GM19043 (cell line): ENCODE results near the gene AGAP1.

Experiments
- ATAC-seq: cut with Tn5 transposase; IDR thresholded peaks from one replicate; pipeline ENCODE4 v1.9.1; 2021; ENCODE audit warnings: low read depth; ENCODE audit not compliant: unreplicated experiment

AGAP1 gene

DNA sequence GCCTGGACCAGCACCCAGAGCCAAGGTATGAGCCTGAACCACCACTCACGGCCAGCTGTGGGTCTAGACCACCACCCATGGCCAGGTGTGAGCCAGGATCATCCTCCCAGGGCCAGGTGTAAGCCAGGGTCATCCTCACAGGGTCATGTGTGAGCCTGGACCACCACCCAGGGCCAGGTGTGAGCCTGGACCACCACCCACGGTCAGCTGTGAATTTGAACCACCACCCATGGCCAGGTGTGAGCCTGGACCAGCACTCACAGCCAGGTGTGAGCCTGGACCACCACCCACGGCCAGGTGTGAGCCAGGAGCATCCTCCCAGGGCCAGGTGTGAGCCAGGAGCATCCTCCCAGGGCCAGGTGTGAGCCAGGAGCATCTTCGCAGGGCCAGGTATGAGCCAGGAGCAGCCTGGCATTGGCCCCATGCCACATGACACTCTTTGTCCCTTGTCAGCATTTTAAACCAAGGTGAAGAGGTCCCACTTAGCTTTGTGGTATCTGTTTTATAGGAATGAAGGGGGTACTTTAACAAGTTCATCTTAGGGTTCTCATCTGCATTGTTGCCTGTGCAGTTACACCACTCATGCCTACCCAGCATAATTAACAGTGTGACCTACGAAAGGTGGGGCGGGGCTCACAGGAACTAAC, 71.2 kb downstream of the AGAP1 start:
- no peak for ATAC-seq

DNA sequence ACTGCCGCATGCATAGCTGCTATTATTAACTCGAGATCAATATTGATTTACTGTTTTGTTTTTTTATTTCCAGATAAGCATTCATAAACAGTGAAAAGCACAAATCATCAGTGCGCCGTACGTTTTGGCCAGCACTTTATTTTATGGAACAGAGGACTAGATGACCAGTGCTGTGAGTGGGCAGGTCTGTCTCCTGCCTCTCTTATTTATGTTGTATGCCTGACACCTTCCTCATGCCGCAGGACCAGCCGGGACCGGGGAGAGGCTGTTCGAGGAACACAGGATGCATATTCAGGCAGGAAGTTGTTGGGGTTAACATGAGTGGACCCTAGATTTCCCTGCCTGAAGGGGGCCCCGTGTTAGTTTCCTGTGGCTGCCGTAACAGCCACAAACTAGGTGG, 72.6 kb downstream of the AGAP1 start:
- ATAC-seq, result no peak

DNA sequence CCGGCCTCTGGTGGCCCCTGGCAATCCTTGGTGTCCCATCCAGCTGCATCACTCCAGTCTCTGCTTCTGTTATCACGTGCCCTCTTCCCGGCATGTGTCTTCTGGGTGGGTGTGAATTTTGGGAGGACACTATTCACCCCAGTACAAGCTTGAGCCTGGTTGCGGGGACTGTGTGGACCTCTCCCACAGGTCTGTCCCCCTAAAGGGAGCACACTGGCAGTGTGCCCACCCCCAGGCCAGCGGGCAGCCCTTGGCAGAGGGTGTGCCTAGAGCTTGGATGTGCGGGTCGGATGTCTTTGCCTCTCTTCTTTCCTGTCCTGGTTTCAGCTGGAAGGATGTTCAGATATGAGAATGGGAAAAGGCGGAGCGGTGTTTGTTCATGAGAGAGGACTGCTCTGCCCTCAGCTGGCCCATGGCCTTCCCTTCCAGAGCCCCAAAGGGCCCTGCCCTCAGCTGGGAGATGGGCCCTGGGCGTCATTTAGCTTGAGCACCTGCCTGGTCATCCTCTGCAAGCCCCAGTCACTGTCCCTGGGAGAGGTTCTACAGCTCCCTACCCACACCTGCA, 73.2 kb downstream of the AGAP1 start:
- ATAC-seq, result no peak

DNA sequence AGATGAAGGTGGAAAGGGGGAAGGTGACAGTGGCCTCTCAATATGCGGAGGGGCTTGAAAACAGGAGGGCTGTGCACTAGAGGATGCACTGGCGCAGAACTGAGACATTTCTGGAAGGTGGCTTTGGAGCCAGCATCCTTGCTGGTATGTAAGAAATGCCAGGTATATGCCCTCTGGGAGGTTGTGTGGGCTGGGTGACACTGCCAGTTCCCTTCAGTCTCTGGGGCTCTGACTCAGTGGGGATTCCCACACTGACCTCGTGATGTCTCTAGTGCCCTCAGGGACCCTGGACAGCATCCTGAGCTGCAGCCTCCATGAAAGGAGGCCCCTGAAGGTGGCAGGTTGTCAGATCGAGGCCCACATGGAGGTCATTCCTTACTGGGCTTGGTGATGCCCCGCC, 74.0 kb downstream of the AGAP1 start:
- no peak for ATAC-seq

DNA sequence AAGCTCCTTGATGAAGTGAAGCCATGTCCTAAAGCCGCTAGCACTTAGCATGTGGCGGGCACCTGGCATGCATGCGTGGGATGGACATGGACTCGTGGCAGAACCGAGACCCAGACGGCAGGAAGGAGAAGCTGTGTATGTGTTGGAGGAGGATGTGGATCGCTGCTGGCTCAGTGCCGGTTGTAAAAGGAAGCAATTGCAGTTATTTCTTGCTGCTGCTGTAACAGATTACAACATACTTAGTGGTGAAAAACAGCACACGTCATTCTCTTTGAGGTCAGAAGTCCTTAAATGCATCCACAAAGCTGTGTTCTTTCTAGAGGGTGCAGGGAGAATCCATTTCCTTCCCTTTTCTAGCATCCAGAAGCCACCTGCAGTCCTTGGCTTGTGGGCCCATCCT, 74.6 kb downstream of the AGAP1 start:
- no peak for ATAC-seq

DNA sequence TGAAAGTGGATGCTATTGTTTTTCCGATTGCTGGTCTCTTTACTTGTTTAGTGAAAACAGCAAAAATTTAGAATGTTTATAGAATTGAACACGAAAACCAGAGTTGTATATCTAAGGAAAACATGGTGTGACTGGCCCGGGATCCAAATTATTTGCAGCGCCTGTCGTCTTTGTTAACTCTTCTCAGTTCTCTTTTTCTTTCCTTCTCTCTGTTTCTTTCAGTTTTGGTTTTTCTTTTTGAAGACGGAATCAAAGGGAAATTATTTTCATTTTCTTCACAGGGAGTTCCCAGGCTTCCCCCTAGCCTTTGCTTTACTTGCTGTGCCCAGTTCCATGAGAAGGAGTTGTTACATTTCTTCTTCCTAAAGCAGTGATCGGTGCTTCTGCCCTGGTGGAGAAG, 76.0 kb downstream of the AGAP1 start:
- ATAC-seq, result no peak

DNA sequence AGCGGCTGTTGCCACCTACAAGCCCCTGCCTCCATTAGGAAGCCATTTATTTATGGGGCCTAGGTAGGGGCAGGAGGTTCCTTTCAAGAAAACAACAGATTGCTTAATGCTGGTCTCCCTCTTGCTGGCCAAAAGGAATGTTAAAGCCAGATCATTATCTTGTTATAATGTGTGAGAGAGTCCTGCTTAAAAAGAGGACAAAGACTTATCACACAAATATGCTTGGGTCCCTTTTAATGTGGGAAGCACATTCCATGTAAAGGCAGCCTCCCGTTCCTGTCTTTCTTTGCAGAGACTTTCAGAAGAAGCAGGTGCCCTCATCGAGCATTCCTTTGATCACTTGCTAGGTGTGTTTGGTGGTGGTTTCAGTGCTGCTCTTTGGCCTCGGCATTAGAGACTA, 76.4 kb downstream of the AGAP1 start:
- ATAC-seq, result no peak

DNA sequence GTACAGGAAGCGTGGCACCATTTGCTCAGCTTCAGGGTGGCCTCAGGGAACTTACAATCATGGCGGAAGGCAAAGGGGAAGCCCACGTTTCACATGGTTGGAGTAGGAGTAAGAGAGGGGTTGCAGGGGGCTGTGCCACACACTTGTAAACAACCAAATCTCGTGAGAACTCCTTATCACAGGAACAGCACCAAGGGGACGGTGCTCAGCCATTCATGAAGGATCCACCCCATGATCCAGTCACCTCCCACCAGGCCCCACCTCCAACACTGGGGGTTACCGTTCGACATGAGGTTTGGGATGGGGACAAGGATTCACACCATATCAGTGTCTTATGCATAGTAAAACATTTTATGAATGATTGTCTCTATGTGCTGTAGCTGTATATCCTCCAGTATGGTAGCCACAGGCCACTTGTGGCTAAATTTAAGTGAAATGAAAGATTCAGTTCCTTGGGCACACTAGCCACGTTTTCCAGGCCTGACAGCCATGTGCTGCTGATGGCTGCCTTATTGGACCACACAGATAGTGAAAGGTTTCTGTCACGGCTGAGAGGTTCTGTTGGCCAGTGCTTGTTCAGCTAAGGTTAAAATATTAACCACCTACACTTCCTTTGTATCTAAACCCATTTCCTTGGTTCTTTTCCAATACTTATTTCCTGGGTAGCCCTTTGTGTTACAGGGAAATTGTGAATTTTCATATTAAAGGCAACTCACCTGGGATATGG, 77.3 kb downstream of the AGAP1 start:
- no peak for ATAC-seq

DNA sequence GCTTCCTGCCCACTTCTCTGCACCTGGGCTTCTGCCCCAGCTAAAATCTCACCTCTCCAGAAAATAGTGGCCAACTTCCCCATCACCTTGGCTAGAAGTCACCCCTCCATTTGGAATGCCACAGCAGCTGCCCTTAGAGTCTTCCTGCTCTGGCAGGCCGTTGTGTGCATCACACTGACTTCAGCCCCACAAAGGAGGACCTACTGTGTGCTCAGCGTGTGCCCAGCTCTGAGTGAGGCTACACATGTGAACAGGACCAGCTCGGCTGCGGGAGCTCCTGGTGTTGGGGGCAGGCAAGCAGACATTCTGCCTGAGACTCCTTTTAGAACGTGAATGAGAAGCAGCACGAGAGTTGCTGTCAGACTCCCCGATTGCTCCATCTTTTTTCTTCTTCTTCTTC, 78.7 kb downstream of the AGAP1 start:
- no peak for ATAC-seq

DNA sequence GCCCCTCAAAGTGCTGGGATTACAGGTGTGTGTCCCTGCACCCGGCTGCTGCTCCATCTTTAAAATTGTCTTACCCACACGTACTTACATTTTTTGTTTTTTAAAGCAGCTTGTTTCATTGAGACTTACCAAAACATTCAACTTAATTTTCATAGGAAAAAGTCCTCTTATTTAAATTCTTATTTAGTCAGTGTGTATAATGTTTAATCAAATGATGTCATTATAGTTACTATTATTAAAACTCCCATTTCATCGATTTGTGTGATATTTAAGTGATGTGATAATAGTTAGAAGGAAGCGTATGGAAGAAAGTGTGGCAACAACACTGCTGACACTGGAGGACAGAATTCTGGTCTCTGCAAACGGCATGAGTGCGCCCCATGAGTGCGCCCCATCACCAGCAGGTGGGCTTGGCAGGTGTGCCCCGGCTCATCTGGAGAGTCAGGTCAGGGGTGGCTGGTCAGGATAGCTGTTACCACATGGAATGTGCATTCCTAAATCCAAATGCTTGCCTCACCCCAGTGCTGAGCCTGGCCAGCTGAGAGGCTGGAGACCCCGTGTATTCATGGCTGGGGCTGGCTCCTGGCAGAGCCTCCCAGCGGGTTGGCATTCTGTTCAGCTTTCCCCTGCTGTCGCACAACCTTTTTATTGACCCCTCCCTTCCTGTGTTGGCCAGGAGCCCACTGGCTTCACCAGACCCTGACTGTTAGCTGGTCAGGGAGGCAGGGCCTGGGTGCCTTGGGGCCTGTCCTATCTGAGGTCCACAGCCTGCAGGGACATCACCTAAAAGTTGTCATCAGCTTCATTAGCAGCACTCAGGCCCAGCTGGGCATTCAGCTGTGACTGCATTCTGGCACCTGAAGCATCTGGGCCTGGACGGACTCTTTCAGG, 79.7 kb downstream of the AGAP1 start:
- no peak for ATAC-seq

DNA sequence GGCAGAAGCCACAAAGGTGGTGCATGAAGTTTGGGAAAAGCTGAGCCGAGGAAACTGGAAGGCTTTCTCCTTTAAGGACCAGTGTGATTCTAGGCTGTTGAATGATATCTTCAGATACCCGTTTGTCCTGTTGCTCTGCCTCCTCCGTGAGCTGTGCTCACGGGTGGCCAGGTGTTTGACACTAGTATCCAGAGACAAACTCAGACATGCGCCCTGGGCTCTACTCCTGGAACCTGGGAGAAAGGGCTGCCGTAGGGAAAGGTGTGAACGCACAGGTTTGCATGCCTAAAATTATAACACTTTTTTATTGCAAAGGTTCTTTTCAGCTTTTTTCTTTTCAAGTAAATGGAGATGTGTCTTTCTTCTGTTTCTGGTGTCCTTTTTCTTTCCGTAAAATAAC, 81.6 kb downstream of the AGAP1 start:
- no peak for ATAC-seq

DNA sequence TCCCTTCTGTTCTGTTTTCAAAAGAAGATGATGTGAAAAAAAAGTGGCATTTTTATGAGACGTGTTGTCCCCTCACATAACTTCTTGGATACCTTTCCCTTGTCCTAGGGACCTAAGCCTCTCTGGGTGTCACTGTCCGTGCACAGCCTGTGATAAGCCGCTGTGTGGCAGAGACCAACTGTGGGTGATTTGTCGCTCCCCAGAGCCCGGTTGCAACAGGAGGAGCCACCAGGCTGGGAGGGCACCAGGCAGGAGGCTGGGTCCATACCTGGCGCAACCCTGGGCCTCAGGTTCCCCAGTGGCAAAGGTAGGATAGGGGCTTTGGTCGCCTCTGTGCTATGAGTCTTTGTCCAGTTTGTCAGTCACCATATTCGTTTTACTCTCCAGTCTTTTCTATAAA, 82.1 kb downstream of the AGAP1 start:
- ATAC-seq, result no peak

DNA sequence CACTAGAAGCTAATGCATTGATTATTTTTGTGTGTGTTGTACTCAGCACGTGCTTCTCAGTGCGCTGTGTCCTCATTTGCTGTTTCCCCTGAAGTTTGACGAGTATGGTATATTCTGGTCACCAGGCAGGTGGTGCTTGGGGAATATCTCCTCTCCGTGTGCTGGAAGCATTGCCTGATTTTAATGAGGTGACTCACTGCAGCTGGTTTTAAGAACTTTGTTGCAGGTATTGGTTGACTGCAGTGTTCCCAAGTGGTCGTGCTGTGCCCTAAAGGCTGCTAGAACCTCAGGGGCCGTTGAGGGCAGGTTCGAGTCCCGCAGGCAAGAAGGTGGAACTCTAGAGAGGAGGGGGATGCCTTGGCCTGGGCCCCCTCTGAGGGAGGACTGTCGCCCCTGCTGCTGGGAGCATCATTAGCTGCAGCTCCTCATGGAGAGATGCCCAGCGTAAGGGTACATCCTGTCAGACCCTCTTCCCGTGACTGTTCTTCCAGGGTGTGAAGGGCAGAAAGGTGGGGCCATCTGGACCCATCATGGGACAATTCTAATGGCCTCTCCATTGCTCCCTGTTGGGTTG, 82.6 kb downstream of the AGAP1 start:
- no peak for ATAC-seq

DNA sequence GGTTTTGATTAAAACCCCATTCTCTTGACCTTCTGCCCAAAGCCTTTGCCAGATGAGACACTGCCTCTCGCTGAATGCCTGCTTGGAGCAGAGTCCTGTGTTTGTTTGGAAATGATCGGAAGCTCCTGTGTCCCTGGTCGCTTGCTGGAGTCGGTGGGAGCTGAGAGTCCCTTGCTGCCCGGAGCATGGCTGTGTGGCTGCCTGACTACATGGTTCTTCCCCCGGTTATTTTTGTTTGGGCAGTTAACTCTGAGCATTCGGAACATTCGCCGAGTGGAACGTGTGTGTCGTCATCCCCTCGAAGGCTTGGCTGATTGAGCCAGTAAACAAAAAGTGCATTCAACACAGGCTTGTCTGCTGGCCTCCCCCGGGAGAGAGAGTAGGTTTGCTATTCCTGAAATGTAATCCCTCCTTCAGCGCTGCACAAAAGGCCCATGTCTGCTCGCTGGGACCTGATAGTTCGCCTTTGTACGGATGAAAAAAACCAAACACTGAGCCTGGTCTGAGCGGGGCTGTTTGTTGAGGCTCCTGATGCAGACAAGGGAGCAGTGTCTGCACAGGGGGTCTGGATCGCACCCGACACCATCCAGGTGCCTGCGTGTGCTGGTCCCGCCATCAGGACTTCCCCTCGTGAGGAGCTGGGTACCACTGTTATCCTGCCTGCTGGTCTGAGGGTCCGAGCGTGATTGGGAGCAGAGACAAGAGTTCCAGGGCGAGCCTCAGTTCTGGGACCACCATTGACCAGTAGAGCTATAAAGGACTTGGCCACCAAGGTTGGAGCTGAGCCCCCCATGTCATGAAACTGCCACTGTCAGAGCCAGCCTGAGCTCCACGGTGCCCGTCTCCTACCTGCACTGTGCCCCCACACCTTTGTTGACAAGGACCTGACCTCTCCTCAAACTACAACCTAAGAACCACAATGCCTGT, 83.8 kb downstream of the AGAP1 start:
- no peak for ATAC-seq

DNA sequence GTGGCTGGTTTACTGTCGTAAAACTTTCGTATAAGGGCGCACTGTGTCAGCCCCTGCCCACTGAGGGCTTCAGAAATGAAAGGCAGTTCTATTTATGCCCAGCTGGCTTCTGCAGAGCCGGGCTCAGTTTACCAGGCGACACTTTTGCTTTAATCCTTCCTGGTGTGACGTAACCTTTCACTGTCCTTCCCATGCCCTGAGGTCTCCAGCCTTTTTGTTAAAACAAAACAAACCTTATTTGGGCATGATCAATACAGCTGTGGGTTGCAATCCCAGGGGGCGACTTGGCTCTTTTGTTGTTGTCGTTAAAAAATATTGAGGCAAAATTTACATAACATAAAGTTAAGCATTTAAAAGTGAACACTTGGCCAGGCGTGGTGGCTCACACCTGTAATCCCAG, 85.3 kb downstream of the AGAP1 start:
- ATAC-seq, result no peak

DNA sequence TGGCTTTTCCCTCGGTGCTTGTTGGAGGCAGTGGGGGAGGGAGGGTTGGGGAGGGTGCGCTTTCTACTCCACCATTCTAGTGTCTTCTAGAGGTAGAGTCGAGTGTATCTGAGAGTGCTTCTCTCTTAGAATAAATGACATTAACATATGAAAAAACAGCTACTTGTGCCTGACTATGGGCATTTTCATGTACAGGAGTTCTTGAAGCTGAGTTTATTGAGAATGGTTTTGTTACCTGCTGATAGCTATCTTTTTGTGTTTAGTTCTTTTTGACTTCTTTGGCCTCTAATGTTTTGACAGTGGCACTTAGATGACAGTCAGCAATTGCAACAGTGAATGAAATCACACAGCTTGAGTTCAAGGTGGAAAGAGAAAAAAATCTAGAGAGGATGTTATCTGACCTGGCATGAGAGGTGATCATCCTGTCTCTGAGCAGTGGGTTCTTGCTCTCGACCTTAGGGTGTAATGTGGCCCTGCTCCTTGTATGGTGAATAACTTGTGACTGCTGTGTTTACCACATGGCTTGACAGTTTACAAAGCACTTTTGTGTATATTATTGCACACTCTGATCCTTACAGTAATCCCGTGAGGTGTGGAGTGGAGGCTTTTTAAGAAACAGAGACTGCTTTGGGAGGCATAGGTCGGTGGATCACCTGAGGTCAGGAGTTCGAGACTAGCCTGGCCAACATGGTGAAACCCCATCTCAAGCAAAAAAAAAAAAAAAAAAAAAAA, 86.7 kb downstream of the AGAP1 start:
- no peak for ATAC-seq

DNA sequence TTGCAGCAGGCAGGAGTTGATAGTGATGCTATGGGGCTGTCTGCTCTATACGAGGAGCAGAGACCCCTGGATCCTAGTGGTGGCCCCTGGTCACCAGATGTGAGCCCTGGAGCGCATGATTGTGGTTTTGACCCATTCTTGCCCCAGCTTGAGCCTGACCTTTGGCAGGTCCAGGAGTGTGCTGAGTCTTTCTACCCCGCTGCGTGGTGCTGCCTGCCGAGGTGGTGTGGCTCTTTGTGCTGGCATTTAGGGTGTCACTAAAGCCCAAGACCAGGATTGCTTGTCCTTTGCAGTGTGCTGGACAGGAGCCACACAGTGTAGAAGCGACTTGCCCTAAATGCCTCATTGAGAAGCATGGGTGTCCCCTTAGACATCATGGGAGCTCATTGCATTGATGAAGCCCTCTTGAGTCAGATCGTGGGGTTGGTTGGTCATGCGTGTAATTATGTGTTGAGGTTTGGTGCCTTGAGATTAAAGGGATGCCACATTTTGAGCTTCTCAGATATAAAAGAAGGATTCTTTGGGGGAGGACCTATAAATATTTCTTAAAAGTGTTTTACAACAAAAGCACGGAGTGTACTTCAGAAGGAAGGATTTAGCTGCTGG, 88.3 kb downstream of the AGAP1 start:
- ATAC-seq, result no peak

DNA sequence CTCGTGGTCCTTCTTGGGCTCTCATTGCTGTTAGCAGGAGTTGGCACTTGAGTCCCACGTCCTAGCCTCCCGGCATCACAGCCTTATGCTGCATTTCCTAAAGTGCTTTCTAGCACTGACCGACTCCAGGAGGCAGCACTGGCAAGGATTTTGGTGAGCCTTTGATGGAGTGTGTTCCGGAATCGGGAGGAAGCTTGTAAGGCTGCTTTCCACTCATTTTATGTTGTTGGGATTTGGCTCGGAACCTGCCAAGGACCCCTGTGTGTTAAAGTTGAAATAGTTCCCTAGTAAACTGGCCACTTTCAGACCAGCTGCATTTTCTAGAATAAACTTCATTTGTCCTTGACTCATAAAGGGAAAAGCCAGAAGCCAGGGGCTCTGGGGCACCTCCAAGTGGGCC, 88.9 kb downstream of the AGAP1 start:
- no peak for ATAC-seq

DNA sequence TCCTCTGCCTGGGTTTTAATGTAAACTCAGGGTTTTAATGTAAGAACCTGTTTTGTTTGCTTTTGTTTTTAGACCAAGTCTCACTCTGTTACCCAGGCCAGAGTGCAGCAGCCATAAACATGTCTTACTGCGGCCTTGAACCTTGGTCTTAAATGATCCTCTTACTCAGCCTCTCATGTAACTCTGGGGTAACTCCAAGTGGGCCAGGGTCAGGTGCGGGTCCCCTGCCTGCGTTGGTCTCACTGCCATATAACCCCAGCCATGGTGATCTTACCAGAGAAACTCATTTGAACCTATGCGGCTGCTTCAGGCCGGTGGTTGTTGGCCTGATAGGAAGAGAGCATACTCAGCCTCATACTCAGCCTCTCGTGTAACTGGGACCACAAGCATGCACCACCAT, 89.3 kb downstream of the AGAP1 start:
- no peak for ATAC-seq
